Peyer's patch (tissue), 4 donors: ENCODE data around the gene ADAMTS10.

Experiments
- CTCF ChIP-seq, 6 experiments: fragments of 450-650 bp in 4 of 6; fragments of 200-600 bp in 2 of 6; sonication (generic) in 1 of 6; IDR thresholded peaks; one replicate each; pipeline ENCODE4 v1.5.1; 2017 to 2019; ENCODE audit warnings: antibody characterized with exemption in 6 of 6, mild to moderate bottlenecking in 3 of 6, moderate library complexity in 1 of 6
- POLR2A ChIP-seq, 2 donors: fragments of 450-650 bp; IDR thresholded peaks; one replicate each; pipeline ENCODE4 v1.5.1; 2017; ENCODE audit warnings: antibody characterized with exemption in 2 of 2, mild to moderate bottlenecking in 2 of 2, moderate library complexity in 2 of 2

- TF ChIP-seq POLR2A (IDR thresholded peaks at IDR 0.05) (no peak), CTCF (IDR thresholded peaks at IDR 0.05) (no peak)
These were observed 7.5 kb upstream of the ADAMTS10 start for GRCh38 chr19:8617984-8618383.
